Body of pancreas (tissue), 4 donors: ENCODE measurements around the gene MVB12A. TPM values are rescaled to one million over a fixed set of nuclear protein-coding genes. Genes with fewer than 3 reads are reported as not detected.
A peak's percentile ranks its signal among the peaks of the same experiment; 100 is the strongest.

Source experiments
- ATAC-seq: fragments of 150-250 bp; one replicate; pipeline ENCODE4 v1.9.1; 2016
- DNase-seq, 4 donors: peaks; one replicate each; pipeline ENCODE4 v3.0.0-alpha.2; 2019
- H3K27ac ChIP-seq, 4 donors: fragments of 200-600 bp; sonication (generic); 1 replicate in 3 of 4; 2 replicates in 1 of 4; pipeline versions ENCODE4 v1.5.1 to v1.6.1; 2016 to 2019; ENCODE audit warnings: mild to moderate bottlenecking in 1 of 4, mixed read lengths in 1 of 4, moderate library complexity in 1 of 4
- H3K27me3 ChIP-seq, 2 donors: fragments of 200-600 bp; sonication (generic); one replicate each; pipeline ENCODE4 v1.6.0; 2016; ENCODE audit warnings: mild to moderate bottlenecking in 1 of 2
- H3K36me3 ChIP-seq, 2 donors: fragments of 200-600 bp; sonication (generic); replicated peaks in 1 of 2; 2 replicates each; pipeline ENCODE4 v1.5.1; 2016; ENCODE audit warnings: low read depth in 2 of 2; ENCODE audit not compliant: insufficient read depth in 1 of 2
- H3K4me1 ChIP-seq: fragments of 200-600 bp; sonication (generic); one replicate; pipeline ENCODE4 v1.6.0; 2016
- H3K4me3 ChIP-seq, 2 donors: fragments of 200-600 bp; sonication (generic); 1 replicate in 1 of 2; 2 replicates in 1 of 2; pipeline ENCODE4 v1.5.1; 2016 to 2019
- H3K9me3 ChIP-seq, 3 donors: fragments of 200-600 bp; sonication (generic); 1 replicate in 2 of 3; 2 replicates in 1 of 3; pipeline ENCODE4 v1.5.1; 2016
- POLR2A ChIP-seq, 3 donors: fragments of 450-650 bp; IDR thresholded peaks; one replicate each; pipeline ENCODE4 v1.6.1; 2016; ENCODE audit warnings: antibody characterized with exemption in 3 of 3, mild to moderate bottlenecking in 2 of 3
- WGBS, 2 donors: methylation state at CpG; one replicate each; pipeline ENCODE4 v1.1.5; 2017; 5-methylcytosine and 5-hydroxymethylcytosine counted together
- intact Hi-C: fragments of 100-400 bp; cut with DNase I; formaldehyde crosslinking; loops from one replicate; pipeline ENCODE4 v1.15.1; 2023
- total RNA-seq, 2 donors: library from RNA; depleted of rRNA; stranded (reverse); fragments of >200 nt; gene quantifications; one replicate each; pipeline ENCODE4 v1.1.0, GENCODE V29; 2016
- TF ChIP-seq, protein P1 (sequence below), 7 experiments: fragments of 450-650 bp in 4 of 7; fragments of 200-600 bp in 3 of 7; sonication (generic) in 3 of 7; IDR thresholded peaks; one replicate each; pipeline ENCODE4 v1.5.1; 2016 to 2019; ENCODE audit warnings: antibody characterized with exemption in 7 of 7

MVB12A gene
- total RNA-seq, 2 donors from 2014 or later, result 33.3 to 34.8 TPM

- no peak for TF ChIP-seq POLR2A (IDR thresholded peaks at IDR 0.05)
- TF ChIP-seq, protein P1, sequence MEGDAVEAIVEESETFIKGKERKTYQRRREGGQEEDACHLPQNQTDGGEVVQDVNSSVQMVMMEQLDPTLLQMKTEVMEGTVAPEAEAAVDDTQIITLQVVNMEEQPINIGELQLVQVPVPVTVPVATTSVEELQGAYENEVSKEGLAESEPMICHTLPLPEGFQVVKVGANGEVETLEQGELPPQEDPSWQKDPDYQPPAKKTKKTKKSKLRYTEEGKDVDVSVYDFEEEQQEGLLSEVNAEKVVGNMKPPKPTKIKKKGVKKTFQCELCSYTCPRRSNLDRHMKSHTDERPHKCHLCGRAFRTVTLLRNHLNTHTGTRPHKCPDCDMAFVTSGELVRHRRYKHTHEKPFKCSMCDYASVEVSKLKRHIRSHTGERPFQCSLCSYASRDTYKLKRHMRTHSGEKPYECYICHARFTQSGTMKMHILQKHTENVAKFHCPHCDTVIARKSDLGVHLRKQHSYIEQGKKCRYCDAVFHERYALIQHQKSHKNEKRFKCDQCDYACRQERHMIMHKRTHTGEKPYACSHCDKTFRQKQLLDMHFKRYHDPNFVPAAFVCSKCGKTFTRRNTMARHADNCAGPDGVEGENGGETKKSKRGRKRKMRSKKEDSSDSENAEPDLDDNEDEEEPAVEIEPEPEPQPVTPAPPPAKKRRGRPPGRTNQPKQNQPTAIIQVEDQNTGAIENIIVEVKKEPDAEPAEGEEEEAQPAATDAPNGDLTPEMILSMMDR (IDR thresholded peaks at IDR 0.05), result no peak
- H3K9me3 ChIP-seq, result no peaks in the 10 kb centered on the region
- DNase-seq (no peak), ATAC-seq (no peak)
- H3K36me3 ChIP-seq, result no peaks in the 10 kb centered on the region
- intact Hi-C loops, result no loop called here
- H3K27me3 ChIP-seq, result no peaks in the 10 kb centered on the region
- WGBS, 2 donors, result 91 to 93% methylated on average over 4 to 5 of the region's 5 CpGs
- H3K4me1 ChIP-seq, result peaks cover 8% of the 10 kb centered on the region
- no peak overlapping the region for H3K4me3 ChIP-seq
- no peak overlapping the region for H3K27ac ChIP-seq
These were observed 39.3 kb upstream of the MVB12A start for GRCh38 chr19:17380426-17381138.

GRCh38 chr19:17385878-17386611, 33.8 kb upstream of the MVB12A start:
- DNase-seq (peak; percentile 53 to 65 (median 56)), ATAC-seq (peak; percentile 66)
- WGBS, 2 donors, result 31 to 60% methylated on average over 7 to 20 of the region's 20 CpGs
- H3K4me3 ChIP-seq, result no peak overlapping the region
- peaks cover 17% of the 10 kb centered on the region for H3K4me1 ChIP-seq
- intact Hi-C loops, result no loop called here
- no peak overlapping the region for H3K27ac ChIP-seq
- peaks cover 0 to 10% (median 0%) of the 10 kb centered on the region in 3 donors for H3K9me3 ChIP-seq
- TF ChIP-seq, protein P1 (IDR thresholded peaks at IDR 0.05), result peak; percentile 61 to 88 (median 72)
- no peak for TF ChIP-seq POLR2A (IDR thresholded peaks at IDR 0.05)
- no peaks in the 10 kb centered on the region for H3K27me3 ChIP-seq
- H3K36me3 ChIP-seq, result no peaks in the 10 kb centered on the region

- H3K27ac ChIP-seq, result no peak overlapping the region
- 12 to 28% methylated on average over 1 of the region's 1 CpG for whole genome bisulfite sequencing, 2 donors
- intact Hi-C loops, result no loop called here
- peaks cover 22% of the 10 kb centered on the region for H3K4me1 ChIP-seq
- TF ChIP-seq, protein P1 (IDR thresholded peaks at IDR 0.05), result no peak
- TF ChIP-seq POLR2A (IDR thresholded peaks at IDR 0.05), result no peak
- no peak overlapping the region for H3K4me3 ChIP-seq
- H3K9me3 ChIP-seq, result peaks cover 0 to 10% (median 0%) of the 10 kb centered on the region in 3 donors
- no peaks in the 10 kb centered on the region for H3K36me3 ChIP-seq
- no peak for DNase-seq
- H3K27me3 ChIP-seq, result peaks cover 0 to 5% of the 10 kb centered on the region in 2 donors
- no peak for ATAC-seq
These were observed 30.6 kb upstream of the MVB12A start for GRCh38 chr19:17389288-17389687.

GRCh38 chr19:17389957-17390664, 29.7 kb upstream of the MVB12A start:
- ATAC-seq (no peak), DNase-seq (no peak)
- Histone ChIP-seq H3K27me3 (peaks cover 0 to 11% of the 10 kb centered on the region in 2 donors), H3K4me3 (no peak overlapping the region), H3K9me3 (peaks cover 0 to 10% (median 0%) of the 10 kb centered on the region in 3 donors), H3K4me1 (peaks cover 22% of the 10 kb centered on the region), H3K36me3 (no peaks in the 10 kb centered on the region), H3K27ac (no peak overlapping the region)
- WGBS, 2 donors, result 35 to 58% methylated on average over 3 to 7 of the region's 37 CpGs
- intact Hi-C loops, result no loop called here
- TF ChIP-seq POLR2A (IDR thresholded peaks at IDR 0.05), result no peak
- TF ChIP-seq, protein P1 (IDR thresholded peaks at IDR 0.05), result no peak
